ENCODE measurements around the gene GNAT2. TPM values are rescaled to one million over a fixed set of nuclear protein-coding genes. Genes with fewer than 3 reads are reported as not detected.

The GNAT2 gene
- polyA plus RNA-seq (2011; rRNA removed) (0.06 TPM in 1 of 2 replicates, not detected in the other), polyA minus RNA-seq (2011; rRNA and poly(A)+ RNA removed) (0.26 and 0.41 TPM in 2 replicates)

- ChIA-PET POLR2A (interaction anchor here (1.0 to 2.3 kb wide), 4 partner anchors 9 to 71 kb away, joined by 3 to 24 read pairs (median 4); partner anchors contain the start of gene GNAI3), CTCF (interaction anchor here (0.7 to 3.2 kb wide), 6 partner anchors 10 to 154 kb away, joined by 3 to 12 read pairs (median 5); no protein-coding TSS in a partner anchor)
- peak within 1 kb of the TSS; percentile 97 for H3K27ac ChIP-seq (ENCODE audit: low read depth, low read length)
- H3K27me3 ChIP-seq (ENCODE audit: control insufficient read depth, insufficient read depth, low read length): no peaks in the 10 kb centered on the region
- peak; percentile 59 for DNase-seq (ENCODE audit: low read depth, low spot score)
- TF ChIP-seq, protein P1, sequence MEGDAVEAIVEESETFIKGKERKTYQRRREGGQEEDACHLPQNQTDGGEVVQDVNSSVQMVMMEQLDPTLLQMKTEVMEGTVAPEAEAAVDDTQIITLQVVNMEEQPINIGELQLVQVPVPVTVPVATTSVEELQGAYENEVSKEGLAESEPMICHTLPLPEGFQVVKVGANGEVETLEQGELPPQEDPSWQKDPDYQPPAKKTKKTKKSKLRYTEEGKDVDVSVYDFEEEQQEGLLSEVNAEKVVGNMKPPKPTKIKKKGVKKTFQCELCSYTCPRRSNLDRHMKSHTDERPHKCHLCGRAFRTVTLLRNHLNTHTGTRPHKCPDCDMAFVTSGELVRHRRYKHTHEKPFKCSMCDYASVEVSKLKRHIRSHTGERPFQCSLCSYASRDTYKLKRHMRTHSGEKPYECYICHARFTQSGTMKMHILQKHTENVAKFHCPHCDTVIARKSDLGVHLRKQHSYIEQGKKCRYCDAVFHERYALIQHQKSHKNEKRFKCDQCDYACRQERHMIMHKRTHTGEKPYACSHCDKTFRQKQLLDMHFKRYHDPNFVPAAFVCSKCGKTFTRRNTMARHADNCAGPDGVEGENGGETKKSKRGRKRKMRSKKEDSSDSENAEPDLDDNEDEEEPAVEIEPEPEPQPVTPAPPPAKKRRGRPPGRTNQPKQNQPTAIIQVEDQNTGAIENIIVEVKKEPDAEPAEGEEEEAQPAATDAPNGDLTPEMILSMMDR (IDR thresholded peaks at IDR 0.05; ENCODE audit: low read depth, low read length): no peak
- no peaks in the 10 kb centered on the region; the same call in 1 of the 2 replicates for H3K9me3 ChIP-seq (ENCODE audit: control insufficient read depth, insufficient read depth, low read length)
- peak within 1 kb of the TSS; percentile 95 for H3K4me3 ChIP-seq (ENCODE audit: low read depth, low read length)
Measured at GRCh38 chr1:109619576-109620400, at the start of gene GNAT2, which contains the start of gene AMPD2. Gene GNAT2 (minus strand): TSS chr1:109619616. CDS start chr1:109612870, 6,746 bp downstream. Gene AMPD2 (plus strand): TSS chr1:109619837. CDS start chr1:109621176, 1,339 bp downstream.

DNA sequence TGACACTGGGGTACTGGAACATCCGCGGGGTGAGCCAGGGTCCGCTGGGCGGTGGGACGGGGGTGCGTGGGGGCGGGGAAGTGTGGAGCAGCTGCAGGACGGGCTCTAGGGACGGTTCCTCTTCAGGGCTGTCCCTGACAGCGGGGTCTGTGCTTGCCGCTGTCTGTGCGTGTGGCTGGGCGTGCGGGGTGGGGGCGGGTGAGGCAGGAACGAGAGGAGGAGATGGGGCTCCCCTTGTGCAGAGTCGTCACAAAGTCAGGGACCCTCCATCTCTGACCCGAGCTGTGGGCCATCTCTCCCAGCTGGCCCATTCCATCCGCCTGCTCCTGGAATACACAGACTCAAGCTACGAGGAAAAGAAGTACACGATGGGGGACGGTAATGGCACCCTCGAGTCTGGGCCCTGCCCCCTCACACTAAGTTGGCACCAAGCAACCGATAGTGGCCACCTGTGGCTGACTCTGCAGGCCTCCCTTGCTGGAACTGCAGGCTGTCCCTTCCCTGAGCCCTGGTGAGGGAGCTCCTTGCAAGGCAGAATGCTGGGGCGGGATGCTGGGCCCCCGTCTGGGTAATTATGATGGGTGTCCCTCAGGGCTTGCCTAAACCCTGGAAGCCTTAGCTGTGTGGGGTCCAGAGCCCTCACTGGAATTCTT is 48.8 kb upstream of the GNAT2 start:
- ChIA-PET CTCF (interaction anchor here (0.6 to 1.1 kb wide), 4 partner anchors 24 to 106 kb away, joined by 3 to 6 read pairs (median 3); no protein-coding TSS in a partner anchor), POLR2A (no interaction called here)

GRCh38 chr1:109667452-109668122 is 48.2 kb upstream of the GNAT2 start, which contains the start of gene GSTM2:
Gene GSTM2 (plus strand): TSS chr1:109668057. CDS start chr1:109668116, 59 bp downstream.
- Histone ChIP-seq H3K27me3 (ENCODE audit: control insufficient read depth, insufficient read depth, low read length) (no peaks in the 10 kb centered on the region), H3K27ac (ENCODE audit: low read depth, low read length) (no peak within 1 kb of the TSS), H3K9me3 (ENCODE audit: control insufficient read depth, insufficient read depth, low read length) (no peaks in the 10 kb centered on the region), H3K4me3 (ENCODE audit: low read depth, low read length) (peak within 1 kb of the TSS; percentile 65)
- DNase-seq (ENCODE audit: low read depth, low spot score): peak; percentile 57
- TF ChIP-seq, protein P1 (IDR thresholded peaks at IDR 0.05; ENCODE audit: low read depth, low read length): no peak
- ChIA-PET POLR2A (no interaction called here), CTCF (interaction anchor here (1.0 to 1.1 kb wide), 3 partner anchors 25 to 106 kb away, joined by 3 to 6 read pairs (median 3); no protein-coding TSS in a partner anchor)

More for the DNA sequence above, 48.8 kb upstream of the GNAT2 start:
- peak overlapping the region; percentile 65 for H3K4me3 ChIP-seq (ENCODE audit: low read depth, low read length)
- no peak for DNase-seq (ENCODE audit: low read depth, low spot score)
- TF ChIP-seq, protein P1 (IDR thresholded peaks at IDR 0.05; ENCODE audit: low read depth, low read length): no peak
- no peaks in the 10 kb centered on the region for H3K27me3 ChIP-seq (ENCODE audit: control insufficient read depth, insufficient read depth, low read length)
- H3K27ac ChIP-seq (ENCODE audit: low read depth, low read length): no peak overlapping the region
- no peaks in the 10 kb centered on the region for H3K9me3 ChIP-seq (ENCODE audit: control insufficient read depth, insufficient read depth, low read length)

GRCh38 chr1:109664671-109665070 is 45.3 kb upstream of the GNAT2 start:
- Histone ChIP-seq H3K4me3 (ENCODE audit: low read depth, low read length) (no peak overlapping the region), H3K9me3 (ENCODE audit: control insufficient read depth, insufficient read depth, low read length) (no peaks in the 10 kb centered on the region), H3K27me3 (ENCODE audit: control insufficient read depth, insufficient read depth, low read length) (no peaks in the 10 kb centered on the region), H3K27ac (ENCODE audit: low read depth, low read length) (no peak overlapping the region)
- CTCF ChIA-PET: interaction anchor here (2.8 kb wide), 1 partner anchor 25 kb away, joined by 13 read pairs; no protein-coding TSS in a partner anchor
- POLR2A ChIA-PET: interaction anchor here (0.6 kb wide), 1 partner anchor 99 kb away, joined by 6 read pairs; no protein-coding TSS in a partner anchor
- no peak for DNase-seq (ENCODE audit: low read depth, low spot score)
- TF ChIP-seq, protein P1 (IDR thresholded peaks at IDR 0.05; ENCODE audit: low read depth, low read length): no peak

Measured in AG04450 (cell line).